ENCODE measurements around the gene HIPK3.

The HIPK3 gene

GRCh38 chr11:33321422-33321821 is 64.2 kb downstream of the HIPK3 start:
- no peak for TF ChIP-seq CTCF (IDR thresholded peaks at IDR 0.05; ENCODE audit: low read depth, low read length)
- H3K4me3 ChIP-seq (ENCODE audit: low read depth, low read length), result no peak overlapping the region
- DNase-seq (ENCODE audit: low read depth, low spot score), result no peak
- in situ Hi-C loops (cut with HindIII; ENCODE audit: low sequenced_read_pairs), result no loop called here

GRCh38 chr11:33323421-33323820 is 66.2 kb downstream of the HIPK3 start:
- in situ Hi-C loops (cut with HindIII; ENCODE audit: low sequenced_read_pairs), result no loop called here
- no peak for DNase-seq (ENCODE audit: low read depth, low spot score)
- no peak overlapping the region for H3K4me3 ChIP-seq (ENCODE audit: low read depth, low read length)
- TF ChIP-seq CTCF (IDR thresholded peaks at IDR 0.05; ENCODE audit: low read depth, low read length), result no peak

GRCh38 chr11:33324302-33324985 is 67.3 kb downstream of the HIPK3 start:
- no peak for DNase-seq (ENCODE audit: low read depth, low spot score)
- no peak for TF ChIP-seq CTCF (IDR thresholded peaks at IDR 0.05; ENCODE audit: low read depth, low read length)
- H3K4me3 ChIP-seq (ENCODE audit: low read depth, low read length), result no peak overlapping the region
- in situ Hi-C loops (cut with HindIII; ENCODE audit: low sequenced_read_pairs), result no loop called here

DNA sequence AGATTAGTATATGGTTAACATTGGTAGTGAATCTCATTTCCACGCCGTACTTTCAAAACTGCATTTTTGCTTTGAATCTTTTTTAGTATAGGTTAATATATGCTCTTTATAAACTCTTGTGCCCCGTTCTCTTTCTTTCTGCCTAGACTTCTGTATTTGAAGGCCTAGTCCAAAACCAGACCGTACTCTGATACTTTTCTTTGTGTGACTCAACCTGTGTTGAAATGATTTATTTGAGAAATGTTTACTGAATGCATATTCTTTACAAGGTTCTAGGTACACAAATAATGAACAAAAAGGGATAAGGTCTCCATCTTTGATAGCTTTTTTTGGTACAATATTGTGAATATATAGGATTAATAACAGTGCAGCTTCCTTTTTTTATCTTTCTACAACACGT is 68.3 kb downstream of the HIPK3 start:
- no peak for DNase-seq (ENCODE audit: low read depth, low spot score)
- TF ChIP-seq CTCF (IDR thresholded peaks at IDR 0.05; ENCODE audit: low read depth, low read length), result no peak
- in situ Hi-C loops (cut with HindIII; ENCODE audit: low sequenced_read_pairs), result no loop called here

GRCh38 chr11:33329705-33330329 is 72.6 kb downstream of the HIPK3 start:
- TF ChIP-seq CTCF (IDR thresholded peaks at IDR 0.05; ENCODE audit: low read depth, low read length), result peak; percentile 66
- in situ Hi-C loops (cut with HindIII; ENCODE audit: low sequenced_read_pairs), result no loop called here
- H3K4me3 ChIP-seq (ENCODE audit: low read depth, low read length), result no peak overlapping the region
- peak; percentile 73 for DNase-seq (ENCODE audit: low read depth, low spot score)

More for the DNA sequence above, 68.3 kb downstream of the HIPK3 start:
- no peak overlapping the region for H3K4me3 ChIP-seq (ENCODE audit: low read depth, low read length)

- no peak for DNase-seq (ENCODE audit: low read depth, low spot score)
- no peak overlapping the region for H3K4me3 ChIP-seq (ENCODE audit: low read depth, low read length)
- no peak for TF ChIP-seq CTCF (IDR thresholded peaks at IDR 0.05; ENCODE audit: low read depth, low read length)
- in situ Hi-C loops (cut with HindIII; ENCODE audit: low sequenced_read_pairs), result no loop called here
Observed at GRCh38 chr11:33333816-33334215, 76.6 kb downstream of the HIPK3 start.

Data from astrocyte of the spinal cord (primary cell).